Placental epithelial cell (primary cell): ENCODE results near the gene SOX30. TPM values are rescaled to one million over a fixed set of nuclear protein-coding genes. Genes with fewer than 3 reads are reported as not detected.

Source experiments
- small RNA-seq: library from RNA; depleted of rRNA; stranded (forward); fragments of <200 nt; gene quantifications from one replicate; pipeline ENCODE3, GENCODE V24; 2012
- total RNA-seq: library from RNA; depleted of rRNA; stranded (reverse); fragments of >200 nt; gene quantifications from 2 replicates; pipeline ENCODE4 v1.2.3, GENCODE V29; 2012

The SOX30 gene
- total RNA-seq, result not detected in 2 replicates

DNA sequence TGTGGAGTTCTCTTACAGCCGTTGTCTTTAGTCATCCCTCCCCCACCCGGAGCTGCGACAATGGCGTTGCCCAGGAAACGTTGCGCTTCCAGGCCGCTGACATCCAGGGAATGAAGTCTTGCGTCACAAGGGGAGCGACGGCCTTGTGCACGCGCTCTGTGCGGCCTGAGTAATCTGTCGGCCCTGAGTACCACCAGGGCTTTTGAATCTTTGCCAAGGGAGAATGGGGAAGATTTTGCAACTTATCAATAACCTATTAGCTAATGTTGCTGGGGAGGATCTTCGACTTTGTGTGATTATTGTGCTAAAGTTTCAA lies at the start of gene SOX30:
SOX30 (minus strand) TSS at position 62 of the 316 bp plus-strand sequence. CDS start 360 bp downstream, outside the sequence.

DNA sequence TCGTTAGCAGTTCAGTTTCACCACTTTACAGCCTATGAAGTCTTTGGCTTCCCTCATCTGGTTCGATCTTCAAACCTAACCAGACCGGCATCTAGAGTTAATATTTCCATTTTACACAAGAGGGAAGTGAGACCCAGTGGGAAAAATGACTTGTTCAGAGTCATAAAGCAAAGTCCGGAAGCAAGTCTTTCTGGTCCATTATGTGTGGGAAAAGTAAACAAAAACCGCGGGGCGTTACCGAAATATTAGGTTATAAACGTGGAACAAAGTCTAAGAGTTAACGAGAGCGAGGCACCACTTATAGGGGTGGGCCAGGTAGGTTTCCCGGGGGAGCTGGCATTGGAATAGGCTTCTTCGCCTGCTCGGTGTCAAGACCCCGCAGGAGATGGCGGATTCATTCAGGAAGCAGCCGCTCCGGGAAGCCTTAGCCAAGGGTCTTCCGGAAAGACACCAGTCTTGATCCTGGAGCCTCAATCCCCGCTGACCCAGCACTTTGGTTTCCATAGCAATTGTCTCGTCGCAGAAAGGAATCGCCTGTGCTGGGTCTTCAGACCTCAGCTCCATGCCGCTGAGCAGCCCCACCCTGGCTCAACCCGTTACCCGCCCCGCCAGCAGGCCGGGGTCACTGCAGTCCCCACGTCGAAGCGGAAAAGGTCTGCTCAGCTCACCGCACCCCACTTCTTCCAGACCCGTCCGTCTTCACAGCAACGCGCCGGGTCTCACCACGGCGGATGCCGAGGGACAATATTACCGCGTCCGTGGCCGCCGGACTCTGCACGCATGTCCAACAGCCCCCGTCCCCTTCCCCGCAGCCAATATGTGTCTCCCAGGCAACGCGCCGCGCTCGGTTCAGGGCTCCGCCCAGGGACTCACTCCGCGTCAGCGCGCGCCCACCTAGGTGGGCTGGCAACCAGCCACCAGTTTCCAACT lies 18.7 kb upstream of the SOX30 start, which contains the start of gene C5orf52:
C5orf52 (plus strand) TSS at position 872 of the 930 bp plus-strand sequence. CDS start 82 bp downstream, outside the sequence.

Small RNA genes within 50 kb of the gene (small RNA-seq; reads per million reads assigned to genes)
- gene RNU6-390P, result not detected

Other genes with a start within 250 kb of the SOX30 start
- gene NIPAL4, start 192.2 kb downstream of the SOX30 start, total RNA-seq, result not detected in 2 replicates
- gene ADAM19, start 76.7 kb downstream of the SOX30 start, total RNA-seq, result 22.4 and 46.6 TPM in 2 replicates
- not detected in 2 replicates for gene C5orf52, start 19.1 kb upstream of the SOX30 start, total RNA-seq
- 18.3 and 38.9 TPM in 2 replicates for gene THG1L, start 79.0 kb upstream of the SOX30 start, total RNA-seq
- 5.0 and 7.1 TPM in 2 replicates for gene LSM11, start 91.3 kb upstream of the SOX30 start, total RNA-seq
- 75.8 and 86.5 TPM in 2 replicates for gene CLINT1, start 206.7 kb upstream of the SOX30 start, total RNA-seq